ENCODE measurements around the gene ALG9.

- TF ChIP-seq CTCF (conservative IDR thresholded peaks at IDR 0.05 in 1 of 2, IDR thresholded peaks at IDR 0.05 in 1 of 2; ENCODE audit: low read depth in 1 of 2, low read length in 2 of 2) (no peak), EZH2 (IDR thresholded peaks at IDR 0.05; ENCODE audit: low read length, missing control alignments) (no peak)
Observed at GRCh38 chr11:111764621-111765020, 106.8 kb downstream of the ALG9 start.
